ENCODE data around the gene GPC6.
"Not testable (repeated sequence)": the region's sequence is repeated elsewhere in the genome, so short reads cannot be mapped to it uniquely, and the experiment has no call there.

GPC6 gene

DNA sequence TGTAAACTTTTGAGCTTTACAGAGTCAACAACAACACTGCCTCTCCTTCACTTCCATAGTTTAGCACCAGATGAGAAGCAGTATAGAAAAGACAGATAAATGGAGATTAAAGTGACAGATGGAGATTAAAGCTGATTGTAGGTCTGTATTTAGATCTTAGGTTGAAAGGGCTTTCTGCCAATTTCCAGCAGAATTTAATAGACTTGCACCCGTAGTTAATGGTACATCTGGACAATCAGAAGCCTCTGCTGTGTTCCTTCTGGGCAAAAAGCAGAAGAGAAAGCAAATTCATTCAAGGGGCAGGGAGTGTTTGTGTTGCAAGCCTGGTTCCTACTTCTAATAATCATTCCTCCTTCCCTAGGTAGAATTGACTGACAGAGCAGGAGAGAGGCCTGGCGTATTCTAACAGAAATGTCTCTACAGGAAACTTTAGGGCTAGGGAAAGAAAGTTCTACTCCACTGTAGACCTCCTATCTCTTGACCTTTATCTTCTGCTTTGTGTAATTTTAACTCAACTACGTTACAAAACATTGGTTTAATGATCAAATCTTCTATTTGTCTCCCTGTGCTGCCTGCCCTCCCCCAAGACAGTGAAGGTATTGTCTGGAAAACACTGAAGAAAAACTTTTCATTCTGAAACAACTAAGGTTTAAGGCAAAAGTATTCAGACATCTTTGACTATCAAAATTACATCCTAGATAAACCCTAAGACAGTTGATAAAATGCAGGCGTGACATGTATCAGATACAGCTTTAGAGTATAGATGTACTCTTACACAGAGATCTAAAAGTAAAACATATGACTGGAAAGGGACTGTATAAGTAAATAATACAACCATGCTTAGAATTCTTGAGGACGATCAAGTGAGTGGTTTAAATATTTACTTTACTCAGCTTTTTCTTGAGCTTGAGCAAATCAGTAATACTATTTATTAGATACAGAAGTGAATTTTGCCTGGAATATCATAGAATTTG lies 44.4 kb downstream of the GPC6 start:
- DNase-seq = no peak

DNA sequence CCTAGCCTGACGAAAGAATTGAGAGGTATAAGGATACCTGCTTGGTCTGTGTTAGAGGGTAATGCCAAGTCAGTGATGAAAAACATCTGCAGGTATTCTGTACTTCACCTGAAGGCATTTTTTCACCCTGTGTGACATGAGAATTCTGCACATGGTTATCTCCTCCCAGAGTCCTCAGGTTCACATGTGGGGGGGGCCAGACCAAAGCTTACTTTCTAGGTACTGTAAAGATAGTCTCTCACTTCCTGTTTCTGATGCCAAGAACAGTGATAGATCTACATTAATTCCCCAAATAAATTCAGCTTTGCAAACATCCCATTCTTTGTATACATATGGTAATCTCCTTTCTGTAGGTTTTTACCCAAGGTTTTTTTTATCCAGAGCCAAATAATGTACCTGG lies 53.4 kb downstream of the GPC6 start:
- no peak for DNase-seq

DNA sequence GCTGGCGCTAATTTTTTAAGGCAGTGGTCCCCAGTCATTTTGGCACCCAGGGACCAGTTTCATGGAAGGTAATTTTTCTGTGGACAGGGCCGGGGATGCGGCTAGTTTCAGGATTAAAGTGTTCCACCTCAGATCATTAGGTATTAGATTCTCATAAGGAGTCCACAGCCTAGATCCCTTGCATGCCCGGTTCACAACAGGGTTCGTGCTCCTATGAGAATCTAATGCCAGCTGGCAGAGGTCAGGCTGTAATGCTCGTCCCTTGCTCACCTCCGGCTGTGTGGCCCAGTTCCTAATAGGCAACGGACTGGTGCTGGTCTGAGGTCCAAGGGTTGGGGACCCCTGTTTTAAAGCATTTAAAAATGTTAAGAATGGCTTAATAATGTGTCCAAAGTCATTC lies 54.1 kb downstream of the GPC6 start:
- no peak for DNase-seq

DNA sequence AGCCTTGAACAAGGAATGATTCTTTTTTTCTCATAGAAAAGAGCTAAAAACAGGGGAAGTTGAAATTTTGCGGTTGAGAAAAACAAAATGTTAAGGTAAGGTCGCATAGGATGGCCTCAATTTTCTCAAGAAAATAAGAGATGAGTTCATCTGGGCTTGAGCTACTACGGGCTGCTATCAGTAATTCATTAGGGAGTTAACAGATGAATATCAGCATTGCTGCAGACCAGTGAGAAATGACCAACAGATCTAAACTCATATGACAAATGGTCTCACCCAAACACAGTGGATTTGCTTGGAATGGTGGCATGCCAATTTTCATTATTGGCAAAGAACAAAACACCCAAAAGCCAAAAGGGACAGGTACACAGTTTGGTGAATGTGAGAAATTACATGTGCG lies 56.6 kb downstream of the GPC6 start:
- no peak for DNase-seq

DNA sequence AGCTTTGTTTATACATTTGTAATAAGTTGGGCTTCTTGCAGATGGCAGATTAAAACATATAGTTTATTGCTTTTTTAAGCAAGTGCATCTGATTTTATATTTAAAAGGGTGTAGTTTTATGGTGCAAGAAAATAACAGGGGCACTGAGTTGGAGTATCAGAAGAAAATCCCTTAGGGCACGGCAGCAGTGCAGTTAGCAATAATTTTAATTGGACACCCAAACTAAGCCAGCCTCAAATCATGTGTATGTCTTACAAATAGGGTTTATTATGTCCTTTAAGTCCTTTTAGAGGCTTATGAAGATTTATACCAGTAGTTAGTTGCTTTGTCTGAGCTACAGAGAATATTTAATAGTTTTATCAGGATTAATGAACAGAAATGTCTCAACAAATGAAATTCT lies 57.5 kb downstream of the GPC6 start:
- no peak for DNase-seq

DNA sequence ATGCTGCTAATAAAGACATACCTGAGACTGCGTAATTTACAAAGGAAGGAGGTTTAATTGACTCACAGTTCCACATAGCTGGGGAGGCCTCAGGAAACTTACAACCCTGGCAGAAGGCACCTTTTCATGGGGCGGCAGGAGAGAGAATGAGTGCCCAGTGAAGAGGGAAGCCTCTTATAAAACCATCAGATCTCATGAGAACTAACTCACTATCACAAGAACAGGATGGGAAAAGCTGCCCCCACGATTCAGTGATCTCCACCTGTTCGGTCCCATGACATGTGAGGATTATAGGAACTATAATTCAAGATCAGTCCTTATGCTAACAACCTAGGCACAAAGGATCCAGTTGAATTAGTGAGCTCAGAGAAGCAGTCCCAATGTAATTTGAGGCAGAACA lies 59.4 kb downstream of the GPC6 start:
- DNase-seq = no peak

DNA sequence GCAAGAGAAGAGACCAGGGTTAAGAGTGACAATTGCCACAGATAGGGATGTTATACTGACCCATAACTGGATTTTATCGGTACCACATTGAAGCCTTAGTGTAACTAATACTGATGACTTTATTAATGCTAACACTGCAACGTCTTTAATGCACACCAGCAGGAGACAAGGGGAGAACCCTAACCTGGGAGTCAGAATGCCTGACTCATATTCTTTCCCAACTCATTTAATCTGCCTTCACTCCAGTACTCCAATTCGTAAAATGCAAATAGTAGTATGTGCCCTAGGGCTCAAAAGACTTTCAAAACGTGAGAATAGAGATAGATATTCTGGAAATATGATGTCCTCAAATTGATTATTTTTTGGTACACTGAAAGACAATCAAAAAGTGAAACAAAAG lies 62.4 kb downstream of the GPC6 start:
- no peak for DNase-seq

DNA sequence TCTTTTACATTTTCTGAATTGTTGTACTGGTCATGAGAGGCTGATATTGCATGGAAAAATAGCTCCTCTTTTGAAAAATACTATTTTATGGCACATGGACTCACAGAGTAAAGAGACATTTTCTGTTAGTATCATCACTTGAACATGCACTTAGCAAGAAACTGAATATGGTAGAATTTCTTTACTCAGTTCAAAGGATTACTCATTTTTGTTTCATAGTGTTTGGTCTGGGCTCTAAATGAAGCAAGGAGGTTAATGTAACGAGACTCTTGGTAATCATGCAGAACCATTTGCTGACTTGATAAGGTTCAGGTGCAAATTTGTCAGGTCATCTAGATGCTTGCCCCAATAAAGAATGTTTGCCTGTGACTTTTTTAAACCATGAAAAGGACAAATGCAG lies 63.2 kb downstream of the GPC6 start:
- no peak for DNase-seq

DNA sequence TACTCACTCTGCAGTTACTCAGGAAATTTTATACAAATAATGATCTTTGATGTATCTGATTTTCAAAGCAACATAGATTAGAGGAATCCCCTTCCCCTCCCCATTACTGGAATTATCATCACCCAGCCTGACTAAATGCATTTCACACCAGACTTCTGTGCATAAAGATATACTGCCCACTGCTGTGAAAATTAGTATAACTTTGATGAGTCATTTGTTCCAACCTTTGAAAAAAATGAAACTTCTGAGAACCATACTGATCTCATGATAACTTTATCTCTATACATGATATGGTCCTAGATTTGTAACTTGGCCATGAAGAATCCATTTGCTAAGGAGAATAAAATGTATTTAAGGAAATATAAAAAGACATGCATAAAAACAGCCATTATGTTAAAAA lies 63.9 kb downstream of the GPC6 start:
- no peak for DNase-seq

DNA sequence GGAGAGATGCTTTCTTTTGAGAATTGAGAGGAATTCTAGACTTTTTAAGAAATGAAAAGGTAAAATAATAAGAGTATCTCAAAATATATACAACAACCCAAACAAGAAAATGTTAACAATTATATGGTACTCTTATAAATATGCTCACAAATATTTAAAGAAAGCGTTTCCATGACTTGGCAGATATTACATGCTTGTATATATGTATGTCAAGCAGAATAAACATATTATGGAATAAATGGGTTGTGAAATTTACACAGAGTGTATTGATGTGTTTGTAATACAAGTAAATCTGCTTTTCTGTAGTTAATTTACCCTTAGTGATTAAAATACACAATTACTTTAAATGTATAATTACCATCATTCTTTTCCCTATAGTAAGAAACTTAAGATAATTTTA lies 65.8 kb downstream of the GPC6 start:
- DNase-seq = no peak

DNA sequence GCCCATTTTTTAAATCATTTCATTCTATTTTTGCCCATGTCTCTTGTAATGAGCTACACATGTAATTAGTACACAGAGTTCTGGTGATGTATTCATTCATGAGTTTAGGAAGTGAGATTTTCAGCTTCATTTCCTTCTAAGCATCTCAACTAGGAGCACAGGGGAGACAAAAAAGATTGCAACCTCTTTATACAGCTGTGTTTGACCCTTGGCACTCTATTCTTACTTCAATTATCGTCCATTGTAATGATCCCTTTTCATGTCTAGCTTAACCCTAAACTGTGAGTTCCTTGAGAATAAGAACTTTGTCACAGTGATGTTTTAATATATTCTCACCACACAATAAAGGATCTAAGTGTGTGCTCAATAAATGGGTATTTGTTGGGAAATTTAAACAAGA lies 67.1 kb downstream of the GPC6 start:
- DNase-seq = no peak

DNA sequence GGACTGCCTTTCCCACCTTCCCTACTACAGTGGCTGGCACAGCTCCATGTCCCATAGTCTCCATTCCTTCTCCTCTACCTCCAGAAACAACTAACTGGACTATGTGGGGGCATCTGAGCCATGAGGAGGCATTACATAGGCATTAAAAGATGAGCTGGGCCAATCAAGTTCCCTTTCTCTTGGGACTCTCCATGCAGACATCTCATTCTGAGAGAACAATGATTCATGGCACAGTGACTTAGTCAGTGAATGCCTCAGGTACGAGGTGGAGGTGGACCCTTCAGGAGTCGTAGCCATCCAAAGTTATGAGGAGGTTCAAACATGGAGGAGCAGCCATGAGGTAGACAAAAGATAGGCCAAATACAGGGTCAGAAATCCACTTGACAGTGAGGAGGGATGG lies 70.0 kb downstream of the GPC6 start:
- DNase-seq = no peak

DNA sequence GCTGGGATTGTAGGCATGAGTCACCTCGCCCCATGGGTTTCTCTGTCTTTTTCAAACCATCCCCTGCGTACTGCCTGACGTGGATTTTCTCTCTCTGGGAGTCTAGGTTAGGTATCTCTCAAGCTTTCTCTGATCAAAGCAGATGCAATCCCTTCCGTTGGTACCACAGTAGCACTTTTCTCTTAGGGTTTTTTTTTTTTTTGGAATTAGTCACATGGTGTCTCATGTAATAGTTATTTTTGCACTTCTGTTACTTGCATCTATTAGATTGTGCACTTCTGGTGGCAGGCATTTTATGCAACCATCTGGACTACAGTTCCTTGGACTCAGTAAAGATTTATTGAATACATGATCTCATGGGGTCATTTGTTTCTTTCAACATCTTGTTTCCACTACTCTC lies 72.1 kb downstream of the GPC6 start:
- DNase-seq = no peak

DNA sequence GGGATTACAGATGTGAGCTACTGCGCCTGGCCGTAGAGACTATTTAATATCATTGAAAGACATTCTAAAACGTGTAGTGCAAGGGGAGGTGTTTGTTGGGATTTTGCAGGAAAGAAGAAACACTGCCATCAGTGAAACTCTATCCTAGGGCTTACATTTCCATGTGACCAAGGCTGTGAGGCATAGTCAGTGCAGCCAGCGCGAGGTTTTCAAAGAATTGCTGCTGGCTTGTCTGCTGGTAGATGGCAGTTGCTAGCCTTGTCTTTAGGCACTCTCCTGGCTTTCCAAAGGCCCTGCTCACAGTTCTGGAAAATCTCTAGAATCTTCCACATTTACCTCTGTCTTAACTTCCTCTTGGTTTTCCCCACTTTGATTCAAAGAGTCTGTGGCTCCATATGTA lies 77.5 kb downstream of the GPC6 start:
- no peak for DNase-seq

DNA sequence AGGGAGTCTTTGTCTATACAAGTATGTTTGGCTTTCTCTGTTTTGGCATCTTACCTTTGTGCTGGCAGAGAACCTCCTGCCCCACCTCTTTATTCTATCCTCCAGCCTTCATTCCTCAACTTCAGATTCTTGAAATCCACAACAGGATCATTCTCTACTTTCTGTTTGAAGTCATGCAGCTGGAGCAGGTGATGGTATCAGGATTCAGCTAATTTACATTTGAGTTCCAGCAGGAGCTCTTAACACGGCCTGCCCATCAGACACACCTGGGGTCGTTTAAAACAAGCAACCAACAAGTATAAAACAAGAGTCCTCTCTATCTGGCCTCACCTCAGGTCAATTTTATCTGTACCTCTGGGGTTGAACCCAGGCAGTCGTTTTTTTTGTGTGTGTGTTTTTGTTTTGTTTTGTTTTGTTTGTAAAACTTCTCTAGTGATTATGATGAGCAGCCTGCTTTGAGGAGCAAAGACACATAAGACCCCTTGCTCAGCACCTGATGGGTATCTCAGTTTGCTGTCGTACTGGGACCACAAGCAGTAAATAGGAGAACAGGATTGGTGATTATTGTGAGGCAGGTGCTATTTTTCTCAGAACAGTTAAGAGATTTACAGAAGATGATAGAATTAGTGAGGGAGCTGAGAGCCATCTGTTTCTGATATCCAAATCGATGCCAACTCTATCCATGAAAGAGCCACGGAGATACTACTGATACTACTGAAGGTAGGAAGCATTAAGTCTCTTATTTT lies 78.4 kb downstream of the GPC6 start:
- DNase-seq = no peak

DNA sequence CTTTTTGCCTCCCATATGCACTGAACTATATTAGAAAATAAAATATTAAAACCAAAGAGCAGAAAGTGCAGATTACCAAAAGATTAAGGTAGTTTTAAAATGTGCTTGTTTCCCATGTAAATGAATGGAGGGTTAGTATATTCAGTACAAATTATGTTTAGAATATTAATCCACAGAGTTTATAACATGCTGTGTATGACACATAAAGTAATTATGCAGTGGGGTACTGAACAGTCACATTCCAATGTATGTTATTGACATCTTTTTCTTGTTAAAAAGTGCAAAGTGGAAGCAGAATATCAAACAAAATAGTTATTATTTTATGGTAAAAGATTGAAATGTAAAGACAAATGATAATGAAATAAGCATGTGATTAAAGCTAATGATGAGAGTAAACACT lies 79.3 kb downstream of the GPC6 start:
- no peak for DNase-seq

DNA sequence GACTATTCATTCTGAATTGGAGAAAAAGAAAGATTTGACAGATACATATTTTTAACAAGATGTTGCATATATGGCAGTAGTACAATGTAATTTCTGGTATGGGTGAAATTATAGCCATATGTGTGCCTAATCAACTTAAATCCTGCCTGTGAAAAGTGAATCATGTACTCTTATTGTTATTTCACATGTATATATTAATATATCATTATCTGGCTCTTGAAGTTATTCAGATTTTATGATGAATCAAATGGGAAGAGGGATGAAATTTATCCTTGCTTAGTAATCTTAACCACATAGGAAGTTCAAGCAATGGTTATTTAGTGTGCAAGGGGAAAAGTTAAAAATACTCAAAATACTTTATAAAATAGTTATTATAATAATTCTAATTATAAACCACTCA lies 80.5 kb downstream of the GPC6 start:
- no peak for DNase-seq

DNA sequence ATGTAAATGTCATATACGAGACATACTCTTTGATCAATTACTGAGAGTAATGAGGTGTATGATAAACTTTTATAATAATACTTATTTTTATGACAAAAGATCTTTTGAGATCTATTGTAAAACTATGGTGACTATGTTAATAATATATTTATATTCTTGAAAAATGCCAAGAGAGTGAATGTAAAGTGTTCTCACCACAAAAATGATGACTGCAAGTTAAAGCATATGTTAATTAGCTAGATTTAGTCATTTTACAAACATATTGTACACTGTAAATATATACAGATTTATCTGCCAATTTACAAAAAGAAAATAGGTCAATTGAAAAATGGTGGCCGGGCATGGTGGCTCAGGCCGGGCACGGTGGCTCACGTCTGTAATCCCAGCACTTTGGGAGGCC lies 81.0 kb downstream of the GPC6 start:
- no peak for DNase-seq

DNA sequence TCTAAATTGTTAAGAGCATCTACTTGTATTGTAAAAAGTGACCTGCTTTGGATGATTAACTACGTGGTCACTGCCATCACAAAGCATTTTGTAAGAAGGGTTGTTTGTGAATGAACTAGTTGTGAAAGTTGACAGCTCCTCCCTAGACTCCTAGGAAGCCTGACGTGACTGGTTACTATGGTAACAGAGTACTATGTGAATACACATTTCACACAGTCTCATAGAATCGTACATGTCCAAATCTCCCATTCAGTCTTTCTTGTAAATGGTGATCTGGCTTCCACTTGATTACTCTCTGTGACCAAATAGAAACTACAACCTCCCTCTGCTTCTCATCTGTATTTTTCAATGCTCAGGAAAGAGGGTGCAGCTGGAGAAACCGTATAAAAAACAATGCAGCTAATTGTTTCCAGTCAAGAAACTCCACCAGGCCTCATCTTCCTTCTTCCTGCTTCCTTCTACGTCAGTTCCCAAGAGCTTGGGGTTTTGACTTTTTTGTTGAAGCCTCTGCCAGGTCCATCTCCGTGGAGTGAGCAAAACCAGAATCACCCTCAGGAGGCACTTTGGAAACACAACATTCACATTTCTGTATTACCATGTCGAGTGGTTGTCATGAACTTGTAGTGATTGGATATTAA lies 83.4 kb downstream of the GPC6 start:
- DNase-seq = no peak

DNA sequence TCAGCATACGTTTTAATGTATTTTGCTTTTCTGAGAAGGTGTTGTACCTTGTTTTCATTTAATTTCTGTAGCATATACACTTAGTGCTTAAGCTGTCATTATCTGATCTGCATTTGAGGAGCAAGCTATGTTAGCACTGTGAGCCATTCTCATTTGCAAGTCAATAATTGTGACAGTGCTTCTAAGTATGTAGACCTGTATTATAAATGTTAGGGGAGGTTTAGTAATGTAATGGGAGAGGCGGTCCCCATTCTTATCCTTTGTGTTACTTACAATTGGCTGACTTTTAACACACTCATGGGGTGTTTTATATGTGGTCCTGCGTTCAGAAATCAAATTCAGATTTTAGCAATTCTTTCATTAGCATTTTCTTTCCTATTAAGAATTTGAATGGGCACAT lies 90.2 kb downstream of the GPC6 start:
- DNase-seq = no peak

DNA sequence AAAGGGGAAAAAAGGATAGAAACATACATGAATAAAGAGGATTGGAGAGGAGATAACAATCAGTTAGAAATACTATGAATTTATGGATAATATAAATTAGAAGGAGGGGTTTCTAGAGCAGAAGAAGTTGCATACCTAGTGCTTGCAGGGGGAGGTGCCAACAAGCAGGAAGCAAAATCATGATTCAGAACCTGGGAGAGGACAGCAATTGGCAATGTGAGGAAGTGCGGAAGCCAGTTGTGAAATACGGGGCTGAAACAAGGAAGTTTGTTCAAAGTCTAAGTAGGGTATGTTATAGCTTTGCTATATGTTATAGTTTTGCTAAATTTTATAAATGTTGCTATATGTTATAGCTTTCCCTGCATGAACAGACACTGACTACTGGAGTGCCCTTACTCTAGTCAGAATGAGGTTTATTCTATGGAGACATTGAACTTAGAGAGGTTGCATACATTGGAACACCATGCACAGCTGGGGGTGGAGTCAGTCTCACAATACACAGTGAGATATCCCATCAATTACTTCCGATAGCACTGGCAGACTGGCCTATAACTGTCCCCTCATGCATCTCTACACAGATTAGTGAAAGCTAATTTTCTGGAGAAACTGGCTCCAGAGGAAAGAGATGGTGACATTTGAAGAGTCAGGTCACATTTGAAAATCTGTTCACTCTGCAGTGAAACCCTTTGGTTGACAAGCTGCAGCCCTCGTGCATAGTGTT lies 92.1 kb downstream of the GPC6 start:
- no peak for DNase-seq

DNA sequence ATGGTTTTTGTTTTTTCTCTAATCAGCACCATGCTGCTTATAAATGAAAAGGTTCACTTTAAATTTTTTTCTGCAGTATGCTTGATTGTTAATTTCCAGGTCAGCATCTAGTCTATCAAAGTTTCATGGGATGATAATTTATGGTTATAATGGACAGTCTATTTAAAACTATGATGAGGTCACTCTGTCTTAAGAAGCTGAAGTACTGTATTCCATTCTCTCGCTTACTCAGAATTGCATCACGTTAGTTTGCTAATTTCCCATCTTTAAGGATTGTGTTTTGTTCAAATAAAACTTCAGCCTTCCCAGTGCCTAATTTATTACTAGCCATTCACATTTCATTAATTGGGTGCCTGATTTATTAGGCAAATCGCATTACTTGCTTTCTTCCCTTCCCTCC lies 94.3 kb downstream of the GPC6 start:
- DNase-seq = no peak

DNA sequence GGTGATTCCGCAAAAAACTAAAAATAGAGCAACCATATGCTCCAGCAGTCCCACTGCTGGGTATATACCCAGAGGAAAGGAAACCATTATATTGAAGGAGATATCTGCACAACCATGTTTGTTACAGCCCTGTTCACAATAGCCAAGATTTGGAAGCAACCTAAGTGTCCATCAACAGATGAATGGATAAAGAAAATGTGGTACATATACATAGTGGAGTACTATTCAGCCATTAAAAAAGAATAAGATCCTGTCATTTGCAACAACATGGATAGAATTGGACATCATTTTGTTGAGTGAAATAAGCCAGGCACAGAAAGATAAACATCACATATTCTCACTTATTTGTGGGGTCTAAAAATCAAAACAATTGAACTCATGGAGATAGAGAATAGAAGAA lies 97.3 kb downstream of the GPC6 start:
- not testable (repeated sequence) for DNase-seq
